ENCODE data around the gene MIS18A.
"Not testable (repeated sequence)": the region's sequence is repeated elsewhere in the genome, so short reads cannot be mapped to it uniquely, and the experiment has no call there.

Gene MIS18A, protein sequence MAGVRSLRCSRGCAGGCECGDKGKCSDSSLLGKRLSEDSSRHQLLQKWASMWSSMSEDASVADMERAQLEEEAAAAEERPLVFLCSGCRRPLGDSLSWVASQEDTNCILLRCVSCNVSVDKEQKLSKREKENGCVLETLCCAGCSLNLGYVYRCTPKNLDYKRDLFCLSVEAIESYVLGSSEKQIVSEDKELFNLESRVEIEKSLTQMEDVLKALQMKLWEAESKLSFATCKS

DNA sequence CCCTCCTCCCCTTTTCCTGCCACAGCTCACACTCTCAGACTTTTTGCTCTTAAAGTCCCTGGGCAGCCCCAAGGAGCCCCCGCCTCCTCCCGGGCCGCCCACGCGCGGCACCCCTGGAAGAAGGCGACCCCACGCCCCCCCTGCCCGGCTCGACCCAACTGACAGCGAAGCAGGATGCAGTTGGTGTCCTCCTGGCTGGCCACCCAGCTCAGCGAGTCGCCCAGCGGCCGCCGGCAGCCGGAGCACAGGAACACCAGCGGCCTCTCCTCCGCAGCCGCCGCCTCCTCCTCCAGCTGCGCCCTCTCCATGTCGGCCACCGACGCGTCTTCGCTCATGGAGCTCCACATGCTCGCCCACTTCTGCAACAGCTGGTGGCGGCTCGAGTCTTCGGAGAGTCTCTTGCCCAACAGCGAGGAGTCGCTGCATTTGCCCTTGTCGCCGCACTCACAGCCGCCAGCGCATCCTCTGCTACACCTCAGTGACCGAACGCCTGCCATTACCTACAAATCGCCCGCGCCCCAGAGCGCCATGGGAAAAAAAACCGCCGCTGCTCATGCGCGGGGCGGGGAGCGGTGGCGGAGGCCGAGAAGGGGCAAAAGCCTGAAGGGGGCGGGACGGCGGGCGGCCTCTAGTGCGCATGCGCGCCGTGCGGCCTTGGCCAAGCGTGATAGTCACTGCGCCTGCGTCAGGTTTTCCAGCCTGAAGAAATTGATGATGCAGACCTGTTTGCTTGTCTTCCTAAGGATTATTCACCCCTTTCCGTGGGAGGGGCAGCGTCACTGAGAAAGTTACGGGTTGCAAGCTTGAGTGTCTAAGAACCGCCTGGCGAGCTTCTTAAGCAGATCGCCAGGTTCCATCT is at the start of gene MIS18A:
Gene MIS18A, minus strand, starts transcription at position 532 of the 859 bp plus-strand sequence. Its CDS starts 35 bp downstream, at position 497.
- peak; percentile 89 for DNase-seq

DNA sequence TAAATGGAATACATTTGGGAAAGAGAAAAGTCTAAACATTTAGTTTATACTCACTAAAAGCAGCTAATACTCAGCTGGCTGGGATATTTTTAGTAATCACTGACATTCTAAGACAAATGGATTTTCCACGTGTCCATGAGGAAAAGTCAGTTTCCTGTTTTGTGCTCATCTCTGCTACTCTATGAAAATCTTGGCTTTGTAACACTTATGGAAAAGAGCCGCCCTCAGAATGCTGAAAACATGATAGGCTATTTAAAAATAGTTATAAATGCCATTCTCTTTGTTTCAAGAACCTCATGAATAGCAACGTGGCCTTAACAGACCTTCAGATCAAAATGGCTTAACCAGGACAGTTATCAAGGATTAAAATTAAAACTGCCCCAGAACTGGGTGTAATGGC is 49.7 kb upstream of the MIS18A start:
- DNase-seq, result no peak

DNA sequence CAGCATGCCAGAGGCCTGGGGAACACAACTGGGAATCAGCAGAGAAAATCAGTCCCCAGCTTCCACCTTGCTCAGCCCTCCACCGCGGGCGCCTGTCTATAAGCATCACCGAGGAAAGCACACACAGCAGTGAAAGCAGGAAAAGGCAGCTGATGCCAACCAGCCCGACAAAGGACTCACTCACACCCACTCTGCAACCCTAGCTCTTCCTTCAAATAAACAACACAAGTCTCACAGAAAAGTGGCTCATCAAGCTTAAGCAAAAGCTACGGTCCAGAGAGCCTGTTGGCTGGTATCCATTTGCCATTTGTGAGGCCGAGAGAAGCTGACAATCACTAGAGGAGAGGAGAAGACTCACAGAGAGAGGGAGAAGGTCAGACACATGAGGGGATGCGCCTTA is 46.9 kb upstream of the MIS18A start:
- DNase-seq, result no peak

DNA sequence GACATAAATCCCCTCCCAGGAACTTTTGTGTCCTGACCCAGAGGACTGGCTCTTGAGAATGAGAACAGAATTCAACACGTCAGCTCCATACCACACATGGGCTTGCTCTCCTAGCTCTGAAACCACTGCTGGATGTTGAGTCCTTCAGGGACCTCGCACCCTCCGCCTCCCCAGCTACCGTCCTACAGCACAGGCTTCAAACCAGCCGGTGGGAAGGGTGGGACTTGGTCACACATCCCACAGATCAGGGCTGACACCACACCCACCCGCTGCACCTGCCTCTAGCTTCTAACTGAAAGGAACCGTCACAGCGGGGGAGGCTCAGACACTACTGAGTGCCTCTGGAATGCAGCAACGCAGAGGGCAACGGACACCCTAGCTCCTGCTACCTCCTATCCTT is 43.8 kb upstream of the MIS18A start:
- DNase-seq, result no peak

DNA sequence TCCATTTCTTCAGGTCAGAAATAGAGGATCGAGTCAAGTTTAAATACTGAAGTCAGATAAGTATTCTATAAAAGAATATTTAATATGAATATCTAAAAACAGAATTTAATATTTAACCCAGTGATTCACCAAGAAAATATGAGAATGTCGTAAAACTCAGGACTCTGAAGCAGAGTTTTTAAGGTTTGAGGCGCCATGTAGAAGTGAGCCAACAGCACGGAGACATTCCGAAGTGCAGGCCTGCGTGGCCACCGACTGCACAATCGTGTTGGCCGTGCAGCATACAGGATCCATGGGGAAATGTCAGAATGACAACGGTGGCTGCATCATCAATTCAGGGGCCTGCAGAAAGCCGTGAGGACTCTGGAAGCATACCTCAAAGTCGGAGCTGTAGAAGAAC is 43.3 kb upstream of the MIS18A start:
- DNase-seq, result no peak

DNA sequence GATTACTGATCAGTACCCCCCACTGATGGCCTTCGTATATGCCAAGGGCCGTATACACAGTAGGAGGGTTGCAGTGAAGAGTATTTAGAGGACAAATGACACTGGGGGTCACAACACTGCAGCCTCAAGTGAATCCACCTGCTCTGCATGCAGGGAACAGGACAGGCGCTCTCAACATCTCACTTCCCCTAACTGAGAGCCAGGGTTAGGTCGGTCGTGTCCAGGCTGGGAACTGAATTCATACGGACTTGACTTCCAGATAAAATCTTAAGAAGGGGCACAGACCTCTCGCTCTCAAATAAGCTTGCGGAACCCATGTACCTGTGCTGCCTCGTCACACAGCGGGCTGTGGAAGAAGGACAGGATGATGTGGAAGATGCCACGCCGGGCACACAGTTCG is 42.6 kb upstream of the MIS18A start:
- DNase-seq, result no peak

- no peak for DNase-seq
These were observed 41.9 kb upstream of the MIS18A start for GRCh38 chr21:32320726-32321125.

DNA sequence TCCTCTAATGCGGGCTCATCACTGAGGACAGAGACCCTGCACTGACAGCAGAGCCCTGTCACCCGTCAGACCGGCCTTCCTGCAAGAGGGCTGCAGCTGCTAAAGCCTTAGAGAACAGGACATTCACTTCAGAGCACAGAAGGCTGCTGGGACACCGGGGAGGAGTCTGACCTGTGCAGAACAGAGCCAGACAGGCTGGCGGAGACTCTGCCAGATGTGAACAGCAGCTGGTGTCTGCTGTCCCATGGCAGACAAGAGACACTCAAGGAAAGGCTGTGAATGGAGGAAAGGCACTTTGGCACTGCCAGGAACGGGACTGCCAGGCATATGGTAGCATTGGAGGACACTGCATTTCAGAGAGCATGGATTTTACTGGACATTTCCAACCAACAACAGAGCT is 41.2 kb upstream of the MIS18A start:
- no peak for DNase-seq

- DNase-seq, result no peak
These were observed 40.2 kb upstream of the MIS18A start for GRCh38 chr21:32319012-32319411.

GRCh38 chr21:32317726-32318125 is 38.9 kb upstream of the MIS18A start:
- no peak for DNase-seq

GRCh38 chr21:32316361-32317215 is 37.7 kb upstream of the MIS18A start:
- DNase-seq, result no peak

GRCh38 chr21:32315511-32316281 is 36.8 kb upstream of the MIS18A start:
- DNase-seq, result no peak

DNA sequence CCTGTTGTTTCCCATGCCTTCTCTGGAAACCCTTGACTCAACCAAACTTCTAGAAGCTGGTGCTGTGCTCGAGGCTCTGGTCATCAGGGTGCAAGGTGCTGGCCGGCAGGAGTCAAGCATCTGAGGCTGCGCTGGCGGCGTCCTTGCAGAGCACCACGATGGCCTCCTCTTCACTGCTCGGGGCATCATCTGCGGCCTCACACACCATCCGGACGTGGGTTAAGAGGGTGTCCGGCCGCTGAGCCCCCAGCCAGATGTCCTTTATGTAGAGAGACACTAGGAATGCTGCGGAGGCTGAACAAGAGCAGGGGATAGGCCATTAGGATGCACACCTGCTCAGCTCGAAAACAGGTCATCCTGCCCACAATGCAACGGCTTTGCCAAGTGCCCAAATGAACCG is 36.0 kb upstream of the MIS18A start:
- DNase-seq, result no peak

DNA sequence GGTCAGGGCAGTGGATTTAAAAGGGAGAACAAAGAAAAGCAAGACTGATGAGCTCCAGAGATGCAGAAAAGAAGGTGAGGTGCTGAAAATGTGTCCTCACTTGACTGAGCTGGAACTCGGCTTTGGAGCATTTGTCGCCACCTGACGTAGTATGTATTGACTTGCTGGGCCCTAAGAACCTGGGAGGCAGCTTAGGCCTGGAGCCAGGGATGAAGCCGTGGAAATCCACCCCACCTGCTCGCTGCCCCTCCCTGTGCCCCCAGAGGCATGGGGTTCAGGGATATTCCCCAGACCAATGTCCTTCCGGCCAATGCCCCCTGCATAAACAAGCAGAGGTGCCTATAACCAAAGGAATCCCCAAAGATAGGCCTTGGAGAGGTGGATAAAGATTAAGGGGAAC is 34.1 kb upstream of the MIS18A start:
- no peak for DNase-seq

- no peak for DNase-seq
These were observed 33.5 kb upstream of the MIS18A start for GRCh38 chr21:32312326-32312725.

DNA sequence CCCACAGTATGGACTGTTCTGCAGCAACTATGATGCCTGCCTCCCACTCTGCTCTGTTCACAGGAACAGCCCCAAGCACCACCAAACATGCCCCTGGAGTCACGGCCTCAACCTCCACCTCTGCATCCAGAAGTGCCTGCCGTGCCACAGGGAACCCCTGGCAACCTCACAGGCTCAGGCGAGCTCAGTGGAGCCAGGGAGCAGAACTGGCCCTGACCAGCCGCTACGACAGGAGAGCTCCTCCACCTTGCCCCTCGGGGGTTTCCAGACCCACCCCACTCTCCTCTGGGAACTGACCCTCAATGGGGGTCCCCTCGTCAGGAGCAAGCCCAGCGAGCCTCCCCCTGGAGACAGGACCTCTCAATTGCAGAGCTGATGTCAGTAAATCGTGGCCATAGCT is 32.8 kb upstream of the MIS18A start:
- DNase-seq, result no peak

DNA sequence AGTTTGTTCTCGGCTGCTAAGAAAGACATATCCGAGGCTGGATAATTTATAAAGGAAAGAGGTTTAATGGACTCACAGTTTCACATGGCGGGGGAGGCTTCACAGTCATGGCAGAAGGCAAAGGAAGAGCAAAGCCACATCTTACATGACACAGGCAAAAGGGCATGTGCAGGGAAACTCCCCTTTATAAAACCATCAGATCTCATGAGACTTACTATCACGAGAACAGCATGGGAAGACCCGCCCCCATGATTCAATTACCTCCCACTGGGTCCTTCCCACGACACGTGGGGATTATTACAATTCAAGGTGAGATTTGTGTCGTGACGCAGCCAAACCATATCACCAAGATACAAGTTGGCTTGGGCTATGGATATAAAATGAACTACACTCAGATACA is 32.1 kb upstream of the MIS18A start:
- DNase-seq, result not testable (repeated sequence)

DNA sequence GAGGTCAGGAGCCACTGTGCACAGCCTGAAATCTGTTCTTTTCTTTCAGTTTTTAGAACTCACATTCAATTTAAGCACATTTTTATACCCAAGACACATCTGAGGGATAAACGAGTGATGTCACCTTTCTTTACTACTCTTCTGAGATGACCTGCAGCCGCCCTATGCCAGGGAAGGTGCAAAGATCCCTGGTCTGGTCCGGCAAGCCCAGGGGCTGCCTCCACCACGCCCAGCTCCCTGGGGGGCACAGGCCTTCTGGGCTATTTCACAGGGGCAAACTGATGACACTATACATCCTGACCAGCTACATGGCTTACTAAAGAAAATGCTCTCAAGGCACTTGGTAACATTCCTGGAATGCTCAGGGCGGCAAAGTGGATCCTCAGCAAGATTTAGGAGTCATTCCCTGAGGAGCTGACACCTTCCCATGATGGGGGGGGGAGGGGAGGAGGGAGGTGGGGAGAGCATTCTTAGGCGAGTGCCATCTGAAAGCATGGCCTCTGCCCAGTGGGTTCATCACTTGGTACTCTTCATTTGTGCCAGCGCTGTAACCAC is 31.1 kb upstream of the MIS18A start:
- DNase-seq, result no peak

DNA sequence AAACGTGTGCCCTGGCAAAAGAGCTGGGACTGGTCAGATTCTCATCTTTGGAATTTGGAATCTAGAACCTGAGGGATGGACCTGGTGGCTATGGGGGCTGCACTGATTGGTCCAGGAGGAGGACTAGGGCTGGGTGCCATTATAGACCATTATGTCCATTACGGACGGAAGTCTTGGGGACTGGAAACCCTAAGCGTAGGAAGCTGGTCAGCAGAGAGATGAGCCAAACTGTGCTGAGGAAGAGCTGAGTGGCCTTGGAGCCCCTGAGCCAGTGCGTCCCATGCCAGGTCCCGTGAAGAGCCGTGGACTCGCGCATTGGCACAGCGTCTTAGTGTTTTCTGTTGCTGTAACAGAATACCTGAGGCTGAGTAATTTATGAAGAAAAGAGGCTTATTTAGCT is 29.8 kb upstream of the MIS18A start:
- DNase-seq, result no peak

DNA sequence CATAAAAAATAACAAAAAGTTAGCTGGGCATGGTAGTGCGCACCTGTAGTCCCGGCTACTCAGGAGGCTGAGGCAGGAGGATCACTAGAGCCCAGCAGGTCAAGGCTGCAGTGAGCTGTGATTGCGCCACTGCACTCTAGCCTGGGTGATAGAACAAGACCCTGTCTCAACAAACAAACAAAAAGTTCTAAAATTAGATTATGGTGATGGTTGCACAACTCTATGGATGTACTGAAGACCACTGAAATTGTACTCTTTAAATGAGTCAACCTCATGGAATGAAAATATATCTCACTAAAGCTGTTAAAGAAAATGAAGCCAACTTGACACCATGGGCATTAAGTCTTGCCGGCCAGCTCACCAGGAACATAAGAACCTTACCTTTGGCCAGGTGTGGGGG is 28.9 kb upstream of the MIS18A start:
- no peak for DNase-seq

- no peak for DNase-seq
These were observed 27.4 kb upstream of the MIS18A start for GRCh38 chr21:32306021-32306780.

DNA sequence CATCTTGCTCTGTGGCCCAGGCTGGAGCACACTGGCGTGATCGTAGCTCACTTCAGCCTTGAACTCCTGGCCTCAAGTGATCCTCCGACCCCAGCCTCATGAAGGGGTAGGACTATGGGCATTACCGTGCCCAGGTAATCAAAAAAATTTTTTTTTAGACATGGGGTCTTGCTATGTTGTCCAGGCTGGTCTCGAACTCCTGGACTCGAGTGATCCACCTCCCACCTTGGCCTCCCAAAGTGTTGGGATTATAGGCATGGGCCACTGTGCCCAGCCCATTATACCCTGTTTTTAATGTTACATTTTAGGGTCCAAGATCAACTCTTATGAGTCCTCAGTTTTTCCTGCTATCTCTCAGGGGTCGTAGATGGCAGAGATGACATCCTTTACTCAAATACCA is 26.1 kb upstream of the MIS18A start:
- no peak for DNase-seq
